GM18519 (cell line): Measurements from ENCODE around the gene HRH2.
"Not testable (repeated sequence)": the region's sequence is repeated elsewhere in the genome, so short reads cannot be mapped to it uniquely, and the experiment has no call there.

Experiments used
- ATAC-seq: cut with Tn5 transposase; IDR thresholded peaks from one replicate; pipeline ENCODE4 v1.9.1; 2021; ENCODE audit warnings: mild to moderate bottlenecking, moderate library complexity; ENCODE audit not compliant: unreplicated experiment, low FRiP score

HRH2 gene

GRCh38 chr5:175642998-175643397 lies 14.9 kb upstream of the HRH2 start:
- ATAC-seq, result no peak

- ATAC-seq, result no peak
Observed at GRCh38 chr5:175646251-175646650, 11.6 kb upstream of the HRH2 start.

- no peak for ATAC-seq
Observed at GRCh38 chr5:175649967-175650366, 7.9 kb upstream of the HRH2 start.

- not testable (repeated sequence) for ATAC-seq
Observed at GRCh38 chr5:175650430-175651205, 7.3 kb upstream of the HRH2 start.

GRCh38 chr5:175652741-175653663 lies 4.9 kb upstream of the HRH2 start:
- no peak for ATAC-seq

- no peak for ATAC-seq
Observed at GRCh38 chr5:175653763-175654162, 4.1 kb upstream of the HRH2 start.

GRCh38 chr5:175654339-175654738 lies 3.5 kb upstream of the HRH2 start:
- no peak for ATAC-seq

- no peak for ATAC-seq
Observed at GRCh38 chr5:175654807-175655206, 3.1 kb upstream of the HRH2 start.

GRCh38 chr5:175655411-175655810 lies 2.5 kb upstream of the HRH2 start:
- ATAC-seq, result no peak

GRCh38 chr5:175656966-175657365 lies 905 bp upstream of the HRH2 start:
- ATAC-seq, result no peak

- ATAC-seq, result no peak
Observed at GRCh38 chr5:175658299-175659145, 651 bp downstream of the HRH2 start.

- ATAC-seq, result no peak
Observed at GRCh38 chr5:175659546-175660253, 1.8 kb downstream of the HRH2 start.

- ATAC-seq, result no peak
Observed at GRCh38 chr5:175663186-175664184, 5.6 kb downstream of the HRH2 start.

- ATAC-seq, result no peak
Observed at GRCh38 chr5:175664723-175665122, 6.9 kb downstream of the HRH2 start.

- no peak for ATAC-seq
Observed at GRCh38 chr5:175666216-175666615, 8.3 kb downstream of the HRH2 start.

- ATAC-seq, result no peak
Observed at GRCh38 chr5:175668006-175668405, 10.1 kb downstream of the HRH2 start.

GRCh38 chr5:175670372-175670771 lies 12.5 kb downstream of the HRH2 start:
- no peak for ATAC-seq

- no peak for ATAC-seq
Observed at GRCh38 chr5:175671013-175671412, 13.1 kb downstream of the HRH2 start.
